HCT116 (cell line): ENCODE measurements around the gene SLMAP.

Experiments
- ATF3 ChIP-seq: IDR thresholded peaks from 2 replicates; pipeline ENCODE4 v1.6.1; 2012
- CEBPB ChIP-seq: IDR thresholded peaks from 2 replicates; pipeline ENCODE4 v1.6.1; 2012; ENCODE audit warnings: low read depth
- CTCF ChIP-seq, 3 experiments: fragments of 200-600 bp in 1 of 3; sonication (generic) in 1 of 3; IDR thresholded peaks in 2 of 3; conservative IDR thresholded peaks in 1 of 3; 2 replicates each; pipeline ENCODE4 v1.5.1; 2012 to 2017; ENCODE audit warnings: low read depth in 2 of 3, low read length in 2 of 3, antibody characterized with exemption in 1 of 3, borderline replicate concordance in 1 of 3, control low read depth in 1 of 3, mild to moderate bottlenecking in 1 of 3, mixed read lengths in 1 of 3, mixed run types in 1 of 3, moderate library complexity in 1 of 3; ENCODE audit not compliant: insufficient read depth in 1 of 3
- EZH2 ChIP-seq: fragments of 200-600 bp; sonication (generic); IDR thresholded peaks from 2 replicates; pipeline ENCODE4 v1.6.1; 2017; ENCODE audit warnings: antibody characterized with exemption, mixed run types
- EZH2phosphoT487 ChIP-seq: fragments of 200-600 bp; IDR thresholded peaks from 2 replicates; pipeline ENCODE4 v1.6.1; 2018; ENCODE audit warnings: antibody characterized with exemption, borderline replicate concordance
- JUND ChIP-seq: IDR thresholded peaks from 2 replicates; pipeline ENCODE4 v1.6.1; 2012
- POLR2A ChIP-seq: IDR thresholded peaks from 2 replicates; pipeline ENCODE4 v1.7.0; 2011; ENCODE audit warnings: borderline replicate concordance; ENCODE audit not compliant: insufficient read depth, insufficient read length; ENCODE audit errors: extremely low read depth
- POLR2AphosphoS5 ChIP-seq: IDR thresholded peaks from 2 replicates; pipeline ENCODE4 v1.6.1; 2011; ENCODE audit warnings: mild to moderate bottlenecking, low read depth, low read length, moderate library complexity
- RAD21 ChIP-seq: IDR thresholded peaks from 2 replicates; pipeline ENCODE4 v1.6.1; 2012; ENCODE audit warnings: low read depth, mild to moderate bottlenecking
- SIN3A ChIP-seq: IDR thresholded peaks from 2 replicates; pipeline ENCODE4 v1.6.1; 2012; ENCODE audit warnings: low read depth
- ZNF274 ChIP-seq: fragments of 200-500 bp; sonication (Bioruptor generic); IDR thresholded peaks from 2 replicates; pipeline ENCODE4 v1.6.1; 2014; ENCODE audit warnings: mild to moderate bottlenecking, low read depth, low read length, inconsistent platforms

GRCh38 chr3:57863380-57863779, 107.3 kb downstream of the SLMAP start:
- TF ChIP-seq JUND (no peak), CTCF (IDR thresholded peaks at IDR 0.05 in 2 of 3, conservative IDR thresholded peaks at IDR 0.05 in 1 of 3; ENCODE audit: borderline replicate concordance in 1 of 3, insufficient read depth in 1 of 3, low read depth in 2 of 3, low read length in 2 of 3) (no peak), CEBPB (no peak), RAD21 (no peak), POLR2AphosphoS5 (no peak), EZH2phosphoT487 (no peak), ZNF274 (no peak), EZH2 (no peak), POLR2A (no peak), SIN3A (no peak), ATF3 (no peak)
